GM18873 (cell line): ENCODE results near the gene ZNF382.

Experiments
- ATAC-seq: cut with Tn5 transposase; IDR thresholded peaks from one replicate; pipeline ENCODE4 v1.9.1; 2021; ENCODE audit warnings: mild to moderate bottlenecking, moderate library complexity, moderate number of reproducible peaks; ENCODE audit not compliant: unreplicated experiment, low FRiP score

ZNF382 gene

DNA sequence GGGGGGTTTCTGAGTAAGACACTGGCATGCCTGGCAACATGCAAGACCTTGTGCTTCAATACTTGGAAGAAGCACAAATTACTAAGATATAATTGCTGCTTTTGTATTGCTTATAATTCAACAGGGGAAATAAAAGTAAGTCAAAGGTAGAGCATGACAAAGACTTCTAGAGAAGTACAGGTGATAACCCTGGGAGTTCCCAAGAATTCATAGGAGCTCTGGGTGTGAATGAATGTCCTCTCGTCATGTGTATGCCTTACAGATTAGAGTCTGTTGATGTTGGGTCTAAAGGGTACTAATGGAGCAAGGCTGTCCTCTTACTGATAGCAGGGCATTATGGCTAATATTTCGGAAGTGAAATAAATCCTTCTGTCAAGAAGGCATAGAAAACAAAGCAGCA is 69.1 kb downstream of the ZNF382 start:
- no peak for ATAC-seq

DNA sequence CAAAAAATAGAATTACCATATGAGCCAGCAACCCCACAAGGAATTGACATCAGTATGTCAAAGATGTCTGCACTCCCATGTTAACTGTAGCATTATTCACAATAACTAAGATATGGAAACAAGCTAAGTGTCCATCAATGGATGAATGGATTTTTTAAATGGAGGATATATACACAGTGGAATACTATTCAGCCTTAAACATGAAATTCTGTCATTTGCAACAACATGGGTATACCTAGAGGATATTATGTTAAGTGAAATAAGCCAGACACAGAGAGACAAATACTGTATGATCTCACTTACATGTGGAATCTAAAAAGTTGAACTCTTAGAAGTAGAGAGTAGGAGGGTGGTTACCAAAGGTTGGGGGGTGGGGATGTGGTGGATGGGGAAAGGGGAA is 74.3 kb downstream of the ZNF382 start:
- ATAC-seq, result no peak
